Endothelial cell of umbilical vein (primary cell): ENCODE data around the gene NR1H2. TPM values are rescaled to one million over a fixed set of nuclear protein-coding genes. Genes with fewer than 3 reads are reported as not detected.

ENCODE experiments used
- BruUV-seq: library from RNA; stranded (reverse); fragments of 400-500 nt; replicated peaks from 2 replicates; lab custom pipeline; 2021; lab: Mats Ljungman, UMichigan
- CTCF ChIA-PET: fragments of 300-600, 350-600 bp; sonication (Branson Sonifier 250); formaldehyde crosslinking; loops from one replicate; lab custom pipeline; 2021; ENCODE audit warnings: antibody characterized with exemption, inconsistent platforms; lab: Charles Lee
- POLR2A ChIA-PET: fragments of 300-600, 350-600 bp; sonication (Branson Sonifier 250); formaldehyde crosslinking; loops from one replicate; lab custom pipeline; 2021; ENCODE audit warnings: antibody characterized with exemption, inconsistent platforms; lab: Charles Lee
- DNase-seq: peaks from one replicate; pipeline ENCODE4 v3.0.0-alpha.2; 2011; ENCODE audit warnings: low read depth, low spot score
- FAIRE-seq: peaks from 2 replicates; lab custom pipeline; 2011; peaks lifted over from hg19 to GRCh38; lab: Jason Lieb, UNC
- H2AFZ ChIP-seq: 2 replicates; pipeline ENCODE4 v1.6.0; 2012; ENCODE audit warnings: low read depth, low read length, control low read depth, inconsistent platforms
- H3K27ac ChIP-seq: 2 replicates; pipeline ENCODE4 v1.5.1; 2011; ENCODE audit warnings: low read depth, mild to moderate bottlenecking, control low read depth, low read length, moderate library complexity; ENCODE audit not compliant: insufficient read depth
- H3K27me3 ChIP-seq, 2 experiments: 2 replicates each; pipeline versions ENCODE4 v1.6.0 to v1.6.1; 2011; ENCODE audit warnings: low read length in 2 of 2, mixed read lengths in 1 of 2; ENCODE audit not compliant: control insufficient read depth in 2 of 2, insufficient read depth in 2 of 2
- H3K36me3 ChIP-seq, 2 experiments: 2 replicates in 1 of 2; 3 replicates in 1 of 2; pipeline ENCODE4 v1.5.1; 2011; ENCODE audit warnings: low read length in 2 of 2, mild to moderate bottlenecking in 1 of 2, moderate library complexity in 1 of 2; ENCODE audit not compliant: control insufficient read depth in 2 of 2, insufficient read depth in 2 of 2; ENCODE audit errors: extremely low read depth in 1 of 2
- H3K4me1 ChIP-seq: 3 replicates; pipeline ENCODE4 v1.5.1; 2011; ENCODE audit warnings: mild to moderate bottlenecking, low read length; ENCODE audit not compliant: control insufficient read depth, insufficient read depth; ENCODE audit errors: extremely low read depth
- H3K4me2 ChIP-seq: 2 replicates; pipeline ENCODE4 v1.6.1; 2011; ENCODE audit warnings: low read length, control low read depth, mixed read lengths; ENCODE audit not compliant: insufficient read depth
- H3K4me3 ChIP-seq, 3 experiments: fragments of 200-600 bp in 1 of 3; sonication (generic), shearing (Covaris generic) in 1 of 3; replicated peaks in 1 of 3; 2 replicates each; pipeline ENCODE4 v1.5.1; 2011 to 2016; ENCODE audit warnings: control low read depth in 3 of 3, low read length in 3 of 3, mild to moderate bottlenecking in 2 of 3, inconsistent platforms in 1 of 3, low read depth in 1 of 3, moderate library complexity in 1 of 3; ENCODE audit not compliant: insufficient read depth in 1 of 3
- H3K79me2 ChIP-seq: 2 replicates; pipeline ENCODE4 v1.6.0; 2012; ENCODE audit warnings: low read length, inconsistent platforms; ENCODE audit not compliant: control insufficient read depth, insufficient read depth
- H3K9ac ChIP-seq: replicated peaks from 2 replicates; pipeline ENCODE3; 2011; ENCODE audit warnings: low read length, control low read depth; ENCODE audit not compliant: insufficient read depth; ENCODE audit errors: extremely low read depth
- H3K9me1 ChIP-seq: replicated peaks from 3 replicates; pipeline ENCODE4 v1.6.0; 2011; ENCODE audit warnings: mild to moderate bottlenecking, low read length; ENCODE audit not compliant: control insufficient read depth, insufficient read depth; ENCODE audit errors: extremely low read depth
- H3K9me3 ChIP-seq: replicated peaks from 2 replicates; pipeline ENCODE4 v1.5.1; 2012; ENCODE audit warnings: low read length, inconsistent platforms; ENCODE audit not compliant: control insufficient read depth, insufficient read depth
- H4K20me1 ChIP-seq: replicated peaks from 2 replicates; pipeline ENCODE3; 2011; ENCODE audit warnings: mild to moderate bottlenecking, low read length; ENCODE audit not compliant: control insufficient read depth, insufficient read depth; ENCODE audit errors: extremely low read depth
- CTCF ChIP-seq, 2 donors: IDR thresholded peaks; 1 replicate in 1 of 2; 2 replicates in 1 of 2; pipeline ENCODE4 v1.5.1; 2011; ENCODE audit warnings: low read length in 2 of 2, mild to moderate bottlenecking in 2 of 2, moderate library complexity in 2 of 2, control low read depth in 1 of 2, inconsistent platforms in 1 of 2, low read depth in 1 of 2; ENCODE audit not compliant: insufficient read depth in 1 of 2; ENCODE audit errors: extremely low read depth in 1 of 2
- EZH2 ChIP-seq: IDR thresholded peaks from 2 replicates; pipeline ENCODE4 v1.6.1; 2012; ENCODE audit warnings: borderline replicate concordance, low read depth, mild to moderate bottlenecking, moderate library complexity, low read length, inconsistent platforms; ENCODE audit not compliant: severe bottlenecking
- GATA2 ChIP-seq: IDR thresholded peaks from 2 replicates; pipeline ENCODE4 v1.7.0; 2011; ENCODE audit warnings: low read depth, mild to moderate bottlenecking, moderate library complexity, mixed read lengths, low read length; ENCODE audit not compliant: insufficient read length, insufficient read depth
- JUN ChIP-seq: IDR thresholded peaks from 2 replicates; pipeline ENCODE4 v1.6.1; 2011; ENCODE audit warnings: borderline replicate concordance, low read depth; ENCODE audit not compliant: insufficient read length, insufficient read depth
- MYC ChIP-seq: IDR thresholded peaks from one replicate; pipeline ENCODE4 v1.6.1; 2011; ENCODE audit warnings: mild to moderate bottlenecking, low read depth, low read length
- POLR2A ChIP-seq: IDR thresholded peaks from 2 replicates; pipeline ENCODE4 v1.6.1; 2012; ENCODE audit warnings: low read depth, mild to moderate bottlenecking, control low read depth, low read length
- POLR2AphosphoS5 ChIP-seq: IDR thresholded peaks from 2 replicates; pipeline ENCODE4 v1.6.1; 2012; ENCODE audit warnings: low read depth, mild to moderate bottlenecking, control low read depth, low read length, moderate library complexity; ENCODE audit not compliant: insufficient read depth
- dilution Hi-C: fragments of 300-500 bp; cut with MboI; formaldehyde crosslinking; loops from one replicate; pipeline ENCODE4 v1.15.0; 2019; ENCODE audit warnings: low sequenced_read_pairs; ENCODE audit not compliant: extremely low pct_ligation_motif_present
- intact Hi-C: fragments of 100-400 bp; cut with micrococcal nuclease; formaldehyde crosslinking; loops from one replicate; pipeline ENCODE4 v1.10.0; 2022
- polyA plus RNA-seq, 4 experiments: library from polyadenylated mRNA; depleted of rRNA in 3 of 4; stranded (reverse) in 3 of 4; unstranded in 1 of 4; fragments of >200 nt; gene quantifications; 2 replicates each; pipeline versions ENCODE4 v1.2.1 to v1.2.3, GENCODE V29; 2011 to 2012; ENCODE audit warnings: missing spikeins in 1 of 4
- total RNA-seq: library from RNA; stranded (reverse); gene quantifications from 2 replicates; pipeline ENCODE4 v1.2.3, GENCODE V29; 2021

The NR1H2 gene
- total and polyA plus RNA-seq, 2 donors (not counting 3 experiments of a cell fraction or from before 2014, with no cell fraction given) = 46.7 to 48.4 TPM

GRCh38 chr19:50431343-50432220, 55.3 kb downstream of the NR1H2 start:
- Histone ChIP-seq H3K4me3 (peak overlapping the region in 2 of 3 experiments; percentile 39 to 51), H3K4me2 (peak overlapping the region; percentile 55), H3K9ac (no peak overlapping the region), H3K9me1 (no peaks in the 10 kb centered on the region), H3K36me3 (no peaks in the 10 kb centered on the region), H2AFZ (peak overlapping the region; percentile 99), H3K27me3 (peaks cover 4 to 13% of the 10 kb centered on the region in 2 experiments), H3K4me1 (peaks cover 6% of the 10 kb centered on the region), H3K9me3 (no peaks in the 10 kb centered on the region), H4K20me1 (no peaks in the 10 kb centered on the region), H3K79me2 (no peaks in the 10 kb centered on the region), H3K27ac (no peak overlapping the region)
- POLR2A ChIA-PET = no interaction called here
- dilution Hi-C loops (no loop called here), intact Hi-C loops (loop anchor here (1.0 to 2.0 kb wide), 3 partner anchors 47 to 80 kb away; partner anchors contain the start of genes JOSD2, NR1H2 and POLD1)
- DNase-seq = peak; percentile 86
- BruUV-seq = no TSS peak
- CTCF ChIA-PET = no interaction called here
- peak; percentile 86 for FAIRE-seq
- TF ChIP-seq EZH2 = peak; percentile 42
- TF ChIP-seq MYC = no peak

GRCh38 chr19:50432221-50433028, 56.2 kb downstream of the NR1H2 start, which contains the start of gene MYBPC2:
Gene MYBPC2, plus strand, starts transcription at chr19:50432892. Its CDS starts 62 bp downstream, at chr19:50432954.
- ChIA-PET POLR2A (no interaction called here), CTCF (no interaction called here)
- FAIRE-seq = no peak
- intact Hi-C loops = no loop called here
- dilution Hi-C loops = no loop called here
- no peak for TF ChIP-seq GATA2
- no peak for TF ChIP-seq POLR2A
- TF ChIP-seq JUN = no peak
- no peak for TF ChIP-seq MYC
- TF ChIP-seq EZH2 = no peak
- no peak for TF ChIP-seq CTCF (IDR thresholded peaks at IDR 0.05; ENCODE audit: extremely low read depth in 1 of 2, insufficient read depth in 1 of 2, low read depth in 1 of 2, low read length in 2 of 2)
- no peak for TF ChIP-seq POLR2AphosphoS5
- Histone ChIP-seq H3K4me3 (peak within 1 kb of the TSS; percentile 30 to 51 (median 39)), H3K9me1 (no peaks in the 10 kb centered on the region), H3K9ac (no peak within 1 kb of the TSS), H3K9me3 (no peaks in the 10 kb centered on the region), H3K79me2 (no peaks in the 10 kb centered on the region), H3K4me1 (peaks cover 6% of the 10 kb centered on the region), H3K27me3 (peaks cover 4 to 13% of the 10 kb centered on the region in 2 experiments), H3K4me2 (peak within 1 kb of the TSS; percentile 55), H3K27ac (peak within 1 kb of the TSS; percentile 17), H4K20me1 (no peaks in the 10 kb centered on the region), H2AFZ (peak within 1 kb of the TSS; percentile 99), H3K36me3 (no peaks in the 10 kb centered on the region)
- DNase-seq = no peak
- BruUV-seq = no TSS peak
